Activated CD4-positive, alpha-beta T cell treated with anti-CD3 and anti-CD28 coated beads, Interleukin-2, Interleukin-6, amounts not matched to agents 100 ng/mL and 50 ng/mL, durations not matched to agents 16 hours and 8 hours (primary cell): ENCODE data around the gene ME3.

Experiments
- DNase-seq: peaks from one replicate; pipeline ENCODE4 v3.0.0-alpha.2; 2020

The ME3 gene

DNA sequence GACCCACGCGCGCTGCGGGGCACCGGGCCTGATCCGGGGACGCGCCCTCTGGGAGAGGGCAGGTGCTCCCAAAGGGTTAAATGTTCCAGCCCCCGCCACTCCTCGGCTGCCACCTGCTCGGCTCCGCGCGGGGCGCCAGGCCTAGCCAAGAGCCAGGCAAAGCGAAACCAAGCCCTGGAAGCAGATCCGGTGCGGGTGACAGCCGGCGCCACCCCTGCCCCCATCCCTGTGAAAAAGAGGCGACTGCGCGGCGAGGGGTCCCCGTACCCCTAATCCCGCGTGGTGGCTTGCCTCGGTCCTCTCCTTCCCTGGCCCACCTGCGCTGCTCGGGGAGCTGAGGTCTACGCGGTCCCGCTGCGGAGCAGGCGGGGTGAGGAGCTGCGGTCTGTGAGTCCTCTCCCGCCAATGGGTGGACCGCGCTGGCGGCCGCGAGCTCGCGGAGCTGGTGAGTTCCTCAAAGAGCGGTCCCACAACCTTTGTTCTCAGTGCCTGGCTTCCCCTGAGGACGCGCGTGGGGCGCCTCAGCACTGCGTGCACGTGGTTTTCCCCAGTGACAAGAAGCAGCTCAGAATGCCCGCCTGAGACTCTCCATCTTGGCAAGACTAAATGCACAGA, at the start of gene ME3:
ME3 (minus strand) TSS at position 610 of the 615 bp plus-strand sequence.
- peak; percentile 65 for DNase-seq

DNA sequence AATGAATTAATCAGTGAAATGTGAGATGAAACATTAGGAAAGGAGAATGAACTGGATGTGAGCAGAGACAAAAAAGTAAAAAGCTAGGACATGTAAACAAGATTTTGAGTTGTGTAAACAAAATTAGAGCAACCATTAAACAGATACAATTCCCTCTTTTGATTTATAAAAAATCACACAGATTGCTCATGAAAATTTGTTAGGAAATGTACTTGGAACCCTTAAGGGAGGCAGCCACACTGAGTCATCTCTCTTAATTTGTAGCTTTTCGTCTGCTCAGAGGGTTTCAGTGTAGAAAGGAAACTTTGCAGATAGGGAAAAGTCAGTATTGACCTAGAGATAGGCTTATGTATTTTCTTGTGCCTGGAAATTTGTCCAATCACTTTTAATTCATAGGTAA, 49.6 kb upstream of the ME3 start:
- no peak for DNase-seq

DNA sequence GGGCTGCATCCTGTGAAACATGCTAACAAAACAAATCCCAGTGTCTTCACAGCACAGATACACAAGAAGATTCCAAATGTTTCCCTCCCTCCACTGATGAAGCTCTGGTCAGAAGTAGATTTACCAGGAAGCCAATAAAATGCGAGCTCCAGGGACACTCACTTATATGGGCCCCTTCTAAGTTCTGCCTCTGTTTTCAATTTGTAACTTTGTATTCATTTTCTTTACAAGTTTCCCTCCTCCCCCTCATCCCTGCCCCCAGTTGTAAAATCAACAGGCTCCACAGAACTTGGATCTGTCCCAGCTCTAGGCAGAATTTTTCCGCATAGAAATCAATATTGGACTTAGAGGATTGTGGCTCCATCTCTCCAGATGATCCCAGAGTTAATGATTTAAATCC, 48.1 kb upstream of the ME3 start:
- DNase-seq = no peak

DNA sequence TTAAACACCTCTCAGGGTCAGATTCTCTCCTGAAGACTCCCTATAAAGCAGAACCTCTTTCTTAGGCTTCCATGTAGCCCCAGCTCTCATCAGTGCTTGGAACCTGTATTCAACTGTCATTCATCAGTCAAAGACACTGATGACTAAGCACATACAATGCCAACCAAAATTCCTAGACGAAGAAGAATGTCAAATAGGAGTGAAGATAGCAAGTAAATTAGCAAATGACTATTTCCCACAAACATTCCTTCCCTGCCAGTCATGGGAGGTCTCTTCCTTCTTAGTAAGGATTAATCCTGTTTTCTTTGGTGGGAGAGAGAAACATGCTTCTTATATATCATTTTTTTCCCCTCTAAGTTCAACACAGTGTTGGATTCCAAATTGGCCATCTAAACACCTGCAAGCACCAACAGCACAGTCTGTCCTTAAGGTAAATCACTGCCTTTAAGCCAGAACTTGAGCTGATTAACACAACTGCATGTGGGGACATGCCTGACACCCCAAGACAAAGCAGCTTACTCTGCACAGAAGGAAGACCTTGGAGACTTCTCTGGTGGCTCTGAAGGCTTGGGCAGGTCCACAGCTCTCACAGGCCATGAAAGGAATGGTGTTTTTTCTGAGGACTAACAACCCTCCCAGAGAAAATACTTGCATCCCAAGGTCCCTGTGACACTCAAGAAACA, 47.5 kb upstream of the ME3 start:
- DNase-seq = no peak

DNA sequence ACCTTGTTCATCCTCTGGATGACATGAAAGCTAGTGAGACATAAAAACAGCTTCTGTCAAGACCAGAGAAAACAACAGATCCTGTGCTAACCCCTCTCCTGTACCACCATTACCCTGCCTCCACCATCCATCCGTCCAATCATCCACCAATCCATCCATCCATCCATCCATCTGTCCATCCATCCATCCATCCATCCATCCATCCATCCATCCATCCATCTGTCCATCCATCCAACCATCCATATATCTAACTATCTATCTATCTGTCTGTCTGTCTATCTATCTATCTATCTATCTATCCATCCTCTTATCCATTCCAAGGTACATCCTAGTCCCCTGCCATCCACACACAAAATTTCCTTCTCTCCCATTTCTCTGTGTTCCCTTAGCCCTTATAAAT, 46.6 kb upstream of the ME3 start:
- DNase-seq = no peak

DNA sequence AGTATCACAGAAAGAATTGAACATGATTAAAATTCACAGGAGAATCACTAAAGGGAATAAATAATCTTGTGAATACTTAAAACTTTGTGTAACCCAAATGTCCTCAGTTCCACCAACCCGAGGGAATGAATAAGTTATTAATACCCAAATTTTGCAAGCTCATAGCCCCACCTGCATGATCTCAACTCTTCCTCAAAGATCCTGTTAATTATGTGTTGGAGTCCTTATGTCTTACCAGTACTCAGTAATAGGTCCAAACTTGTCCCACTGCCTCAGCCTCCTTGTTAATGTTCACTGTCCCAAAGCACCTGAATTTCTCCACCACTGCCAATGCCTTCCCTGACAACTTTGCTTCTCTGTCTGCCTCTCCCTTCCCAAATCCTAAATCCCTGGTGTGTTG, 46.1 kb upstream of the ME3 start:
- no peak for DNase-seq

DNA sequence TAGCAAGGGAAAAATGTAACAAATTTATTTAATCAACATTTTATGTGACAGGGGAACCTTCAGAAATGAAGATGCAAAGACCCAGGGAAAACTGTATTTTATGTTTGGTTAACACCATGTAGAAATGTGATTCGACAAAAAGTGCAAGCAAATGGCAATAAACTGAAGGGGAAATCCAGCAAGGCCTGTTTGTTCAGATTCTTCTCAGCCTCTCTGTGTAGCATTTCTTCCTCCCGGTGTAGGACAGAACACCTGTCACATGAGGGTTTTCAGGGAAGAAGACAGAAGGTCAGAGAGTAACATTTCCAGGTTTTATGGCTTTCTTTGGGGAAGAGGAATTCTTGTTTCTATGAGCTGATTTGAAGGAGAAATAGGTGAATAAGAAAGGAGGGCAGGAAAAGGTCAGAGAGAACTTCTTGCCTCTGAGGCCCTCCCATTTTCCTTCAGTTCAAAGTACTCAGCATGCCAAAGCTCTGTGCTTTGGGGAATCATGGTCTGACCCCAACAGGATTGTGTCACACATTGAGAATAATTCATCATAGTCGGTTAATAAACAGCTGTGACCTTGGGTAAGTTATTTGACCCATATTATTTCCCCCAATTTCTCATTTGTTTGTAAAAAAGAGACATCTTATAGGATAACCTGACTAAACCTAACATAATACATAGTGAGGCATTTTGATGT, 45.5 kb upstream of the ME3 start:
- DNase-seq = no peak

DNA sequence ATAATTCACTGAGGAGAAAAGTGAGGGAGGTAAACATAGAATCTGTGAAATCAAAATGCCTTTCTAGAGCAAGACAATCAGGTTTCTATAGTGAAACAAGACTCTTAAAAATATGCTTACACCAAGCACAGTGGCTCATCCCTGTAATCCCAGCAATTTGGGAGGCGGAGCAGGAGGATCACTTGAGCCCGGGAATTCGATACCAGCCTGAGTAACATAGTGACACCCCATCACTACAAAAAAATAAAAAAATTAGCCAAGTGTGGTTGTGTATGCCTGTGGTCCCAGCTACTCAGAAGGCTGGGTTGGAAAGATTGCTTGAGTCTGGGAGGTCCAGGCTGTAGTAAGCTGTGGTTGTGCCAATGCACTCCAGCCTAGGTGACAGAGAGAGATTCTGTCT, 43.2 kb upstream of the ME3 start:
- no peak for DNase-seq

DNA sequence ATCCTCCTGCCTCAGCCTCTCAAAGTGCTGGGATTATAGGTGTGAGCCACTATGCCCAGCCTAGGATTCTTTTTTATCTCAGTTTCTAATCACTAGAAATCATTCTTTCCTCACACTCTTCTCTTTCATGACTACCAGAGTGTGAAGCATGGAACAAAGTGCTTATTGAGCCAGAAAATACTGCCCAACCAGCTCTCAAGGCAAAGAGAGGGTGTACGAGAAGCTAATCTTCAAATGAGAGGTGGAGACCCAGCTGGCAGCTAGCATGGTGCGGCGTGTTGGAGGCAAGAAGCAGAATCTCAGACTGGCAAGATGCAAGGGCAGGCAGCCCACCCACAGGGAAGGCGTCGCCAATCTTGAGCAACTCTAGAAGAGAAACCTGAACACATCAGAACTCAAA, 41.1 kb upstream of the ME3 start:
- no peak for DNase-seq

DNA sequence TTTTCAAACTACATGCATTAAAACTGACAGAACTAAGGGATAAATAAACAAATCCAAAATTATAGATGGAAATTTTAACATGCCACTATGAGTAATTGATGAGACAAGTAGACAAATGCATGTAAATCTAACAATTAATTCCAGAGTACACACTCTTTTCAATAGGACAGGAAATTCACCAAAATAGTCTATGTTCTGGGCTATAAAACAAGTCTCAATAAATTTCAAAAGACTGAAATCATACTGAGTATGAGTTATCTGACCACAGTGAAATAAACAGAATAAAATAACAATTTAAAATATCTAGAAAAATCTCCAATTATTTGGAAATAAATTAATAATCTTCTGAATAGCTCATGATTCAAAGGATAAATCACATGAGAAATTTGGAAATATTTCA, 38.5 kb upstream of the ME3 start:
- DNase-seq = no peak

DNA sequence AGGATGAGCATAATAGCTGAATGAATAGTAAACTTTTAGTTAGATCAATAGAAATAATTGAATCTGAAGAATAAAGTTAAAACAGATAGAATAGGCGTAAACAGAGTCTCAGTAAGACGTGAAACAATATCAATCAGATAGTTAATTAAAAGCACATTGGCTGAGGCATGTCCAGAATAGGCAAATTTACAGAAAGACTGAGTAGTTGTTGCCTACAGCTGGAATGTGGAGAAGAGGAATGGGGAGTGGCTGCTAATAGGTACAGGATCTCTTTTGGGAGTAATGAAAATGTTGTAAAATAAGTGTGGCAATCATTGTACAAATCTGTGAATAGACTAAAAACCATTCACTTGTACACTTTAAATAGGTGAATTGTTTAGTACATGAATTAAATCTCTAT, 36.3 kb upstream of the ME3 start:
- DNase-seq = no peak

DNA sequence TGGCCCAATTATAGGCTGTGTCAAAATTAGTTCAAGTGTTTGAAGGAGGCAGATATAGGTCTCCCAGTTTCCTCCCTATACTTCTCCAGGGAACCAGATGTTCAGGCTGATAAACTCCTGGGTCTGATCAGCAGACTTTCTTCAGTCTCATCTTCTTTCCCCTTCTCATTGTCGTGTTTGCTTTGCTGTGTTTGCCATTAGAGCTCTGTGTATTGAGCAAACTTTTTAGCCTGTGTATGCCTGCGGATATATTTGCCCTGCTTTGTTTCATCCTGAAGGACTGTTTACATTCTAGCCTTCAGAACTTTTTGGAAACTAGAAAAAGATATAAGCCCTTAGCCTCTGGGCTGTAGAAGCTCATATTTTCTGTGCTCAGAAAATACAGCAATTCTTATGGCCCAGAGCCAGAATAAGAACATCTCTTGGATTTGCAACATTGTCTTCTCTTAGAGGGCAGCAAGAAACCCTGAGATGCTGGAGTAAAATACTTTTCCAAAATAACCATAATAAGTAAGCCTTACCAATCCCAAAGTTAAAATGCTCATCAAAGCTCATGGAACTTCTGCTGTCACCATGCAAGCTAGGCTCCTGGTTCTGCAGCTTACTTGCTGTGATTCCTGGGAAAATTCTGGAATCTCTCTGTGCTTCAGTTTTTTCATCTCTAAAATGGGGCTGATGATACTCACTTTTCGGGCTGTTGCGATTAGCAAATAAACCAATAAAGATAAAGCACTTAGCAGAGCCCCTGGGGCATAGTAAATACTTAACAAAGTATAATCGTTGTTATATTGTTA, 34.1 kb upstream of the ME3 start:
- no peak for DNase-seq

DNA sequence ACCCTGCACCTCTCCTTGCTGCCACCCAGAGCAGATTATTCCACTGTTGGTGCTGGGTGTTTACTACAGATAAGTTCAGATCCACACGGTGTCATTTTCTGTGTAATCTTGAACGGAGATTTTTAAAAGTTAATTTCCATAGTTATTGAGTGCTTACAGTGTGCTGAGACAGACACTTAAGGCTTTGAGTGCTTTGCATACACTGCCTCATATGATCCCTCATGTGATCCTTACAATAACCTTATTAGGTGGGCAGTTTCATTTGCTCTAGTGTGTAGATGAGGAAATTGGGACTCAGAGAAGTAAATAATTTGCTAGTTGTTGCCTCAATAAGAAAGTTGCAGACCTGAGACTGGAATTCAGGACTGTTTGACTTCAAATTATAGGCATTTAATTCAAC, 32.3 kb upstream of the ME3 start:
- DNase-seq = no peak

DNA sequence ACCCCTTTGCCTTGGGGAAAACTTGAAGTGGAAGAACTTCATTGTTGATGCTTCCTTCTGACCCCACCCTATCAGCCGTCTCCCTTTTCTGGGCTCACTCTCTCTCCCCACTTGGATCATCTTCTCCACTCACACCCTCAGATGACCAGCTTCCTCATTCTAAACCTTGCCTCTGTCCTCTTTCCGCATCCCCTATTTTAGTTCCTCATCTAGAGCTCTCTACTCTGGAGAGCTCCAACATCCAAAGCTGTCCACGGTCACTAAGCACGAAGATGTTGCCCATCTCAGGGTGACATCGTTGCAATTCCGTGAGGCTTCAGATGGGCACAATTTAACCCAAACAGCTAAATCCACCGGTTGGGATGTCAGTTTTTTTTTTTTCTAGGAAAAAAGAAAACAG, 31.6 kb upstream of the ME3 start:
- DNase-seq = no peak

DNA sequence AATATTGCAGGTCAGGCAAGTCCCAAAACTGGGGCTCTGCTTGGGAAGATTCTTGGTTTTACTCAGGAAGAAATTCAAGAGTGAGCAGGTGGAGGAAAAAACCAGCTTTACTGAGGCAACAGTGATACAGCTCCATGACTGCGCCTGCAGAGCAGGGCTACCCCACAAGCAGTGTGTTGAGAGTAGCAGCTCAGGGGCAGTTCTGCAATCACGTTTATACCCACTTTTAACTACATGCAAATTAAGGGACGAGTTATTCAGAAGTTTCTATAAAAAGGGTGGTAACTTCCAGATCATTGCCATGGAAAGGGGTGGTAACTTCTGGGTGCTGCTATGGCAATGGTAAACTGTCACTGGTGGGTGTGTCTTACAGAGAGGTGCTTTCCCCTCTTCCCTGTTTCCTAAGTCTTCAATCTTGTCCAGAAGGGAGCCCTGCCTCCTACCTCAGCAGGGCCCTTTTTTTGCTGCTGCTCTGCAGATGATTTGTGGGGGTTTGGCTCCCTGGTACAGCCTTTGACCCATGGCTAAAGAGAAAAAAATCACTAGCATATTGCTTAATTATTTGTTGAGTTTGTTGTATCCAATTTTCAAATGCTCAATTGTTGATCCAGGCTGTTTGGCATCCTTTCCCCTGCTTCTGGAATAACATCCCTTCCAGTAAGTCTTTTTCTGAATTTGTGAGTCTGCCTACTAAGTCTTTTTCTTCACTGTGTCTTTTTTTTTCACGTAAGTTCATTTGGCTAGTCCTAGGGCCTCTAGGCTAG, 30.0 kb upstream of the ME3 start:
- no peak for DNase-seq

DNA sequence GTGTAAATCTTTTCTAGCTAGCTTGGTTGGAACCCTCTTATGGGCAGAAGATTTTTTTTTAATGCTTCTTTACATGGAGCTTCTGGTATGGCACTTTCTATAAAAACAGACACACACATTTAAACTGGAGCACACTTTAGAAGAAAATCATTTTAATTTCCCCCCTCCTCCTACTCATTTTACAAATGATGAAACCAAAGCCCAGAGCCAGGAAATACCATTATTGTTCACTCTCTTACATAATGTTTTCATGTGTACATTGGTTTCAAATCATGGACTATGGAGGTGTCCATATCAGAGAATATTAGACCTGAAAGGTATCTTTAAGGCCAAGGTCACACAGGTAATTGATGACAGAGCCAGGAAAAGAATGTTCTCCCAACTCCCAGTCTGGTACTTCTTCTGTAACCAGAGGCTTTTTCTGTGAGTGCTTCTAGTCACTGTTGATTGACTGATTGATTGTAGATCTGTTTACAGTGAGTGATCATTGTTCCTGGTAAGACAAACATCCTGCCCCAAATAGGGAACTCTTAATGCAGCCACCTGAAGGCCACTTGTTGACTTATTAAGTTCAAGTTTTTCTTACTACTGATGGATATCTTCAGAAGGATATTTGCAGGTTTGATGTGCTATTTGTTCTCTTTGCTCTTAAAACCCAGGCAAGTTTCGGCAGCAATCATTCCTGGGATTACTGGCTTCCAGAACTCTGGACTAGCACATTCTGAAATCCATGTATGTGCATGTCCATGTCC, 26.8 kb upstream of the ME3 start:
- no peak for DNase-seq

DNA sequence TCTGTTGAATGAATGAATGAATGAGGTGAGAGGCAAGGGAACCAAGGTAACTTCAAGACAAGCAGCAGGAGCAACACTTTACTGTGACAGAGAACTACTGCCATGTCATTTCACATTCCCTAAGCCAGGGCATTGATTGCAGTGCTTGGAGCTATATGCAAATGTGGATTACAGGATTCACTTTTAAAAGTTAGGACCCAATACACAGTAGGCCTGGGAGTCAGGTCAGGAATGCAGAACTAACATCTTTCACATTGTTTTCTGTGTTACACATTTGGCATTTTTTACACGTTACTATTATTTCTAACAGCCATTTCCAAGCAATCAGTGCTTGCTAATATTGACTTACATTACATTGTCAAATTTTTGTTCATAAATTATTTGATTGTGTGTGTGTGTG, 26.2 kb upstream of the ME3 start:
- no peak for DNase-seq

DNA sequence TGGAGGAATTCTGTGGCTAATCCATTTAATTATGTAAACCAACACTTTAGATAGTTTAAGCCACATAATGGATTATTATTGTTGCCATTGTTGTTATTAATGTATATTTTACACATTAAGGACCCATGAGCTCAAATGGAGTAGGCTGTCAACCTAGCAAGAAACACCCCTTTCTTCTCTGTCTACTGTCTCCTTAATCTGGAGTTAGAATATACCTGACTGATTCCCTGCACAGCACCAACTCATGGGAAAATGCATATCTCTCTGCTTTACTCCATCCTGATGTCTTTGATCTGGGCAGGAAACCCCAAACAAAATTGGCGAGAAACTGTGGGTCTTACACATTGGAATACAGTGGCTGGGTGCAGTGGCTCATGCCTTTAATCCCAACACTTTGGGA, 24.0 kb upstream of the ME3 start:
- DNase-seq = no peak

DNA sequence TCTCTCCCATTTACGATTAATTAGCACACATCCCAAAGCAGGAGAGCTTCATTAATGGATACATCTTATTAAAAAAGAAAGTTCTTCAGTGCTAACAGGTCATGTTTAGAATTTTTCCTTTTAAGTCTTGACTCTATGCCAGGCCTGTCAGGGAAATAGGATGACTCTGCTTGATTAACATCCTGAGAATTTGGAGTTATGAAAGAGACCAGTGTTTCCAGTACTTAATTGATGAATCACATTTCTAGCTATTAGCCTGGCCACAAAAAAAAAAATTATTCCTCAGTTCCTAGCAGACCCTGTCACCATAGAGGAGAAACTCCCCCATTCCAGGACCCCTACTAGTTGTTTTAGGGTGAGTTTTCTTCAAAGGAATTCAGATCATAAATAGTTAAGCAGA, 23.6 kb upstream of the ME3 start:
- no peak for DNase-seq

DNA sequence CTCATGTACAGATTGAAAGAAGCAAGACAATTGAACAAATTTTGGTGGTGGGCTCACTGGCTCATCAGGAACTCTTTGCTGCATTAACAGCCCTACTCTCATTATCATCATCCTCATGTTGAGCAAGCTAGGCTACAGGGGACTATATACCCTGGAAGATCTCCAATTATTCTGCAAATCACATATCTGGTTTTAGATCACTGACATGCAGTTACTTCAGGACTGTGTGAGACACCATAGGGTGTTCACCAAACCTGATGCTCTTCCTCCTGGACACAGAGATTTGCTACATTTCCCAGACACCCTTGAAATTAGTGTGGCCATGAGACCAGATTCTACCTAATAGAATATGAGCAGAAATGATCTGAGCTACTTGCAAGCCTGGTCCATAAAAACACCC, 23.0 kb upstream of the ME3 start:
- no peak for DNase-seq

DNA sequence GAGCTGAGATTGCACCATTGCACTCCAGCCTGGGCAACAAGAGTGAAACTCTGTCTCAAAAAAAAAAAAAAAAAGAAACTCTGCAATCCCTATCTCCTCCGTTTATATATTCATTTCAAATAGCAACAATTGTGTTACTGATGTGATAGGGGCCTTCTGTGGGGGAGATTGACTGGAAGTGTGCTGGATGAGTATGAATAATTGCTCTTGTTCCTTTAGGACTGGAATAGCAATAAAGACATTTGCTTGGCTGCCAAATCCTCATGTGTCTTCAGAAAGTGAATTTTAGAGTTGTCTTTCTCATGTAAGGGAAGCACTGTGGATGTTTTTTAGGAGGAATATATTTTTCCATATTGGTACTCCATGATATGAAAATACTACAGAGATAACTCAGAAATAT, 21.1 kb upstream of the ME3 start:
- no peak for DNase-seq

DNA sequence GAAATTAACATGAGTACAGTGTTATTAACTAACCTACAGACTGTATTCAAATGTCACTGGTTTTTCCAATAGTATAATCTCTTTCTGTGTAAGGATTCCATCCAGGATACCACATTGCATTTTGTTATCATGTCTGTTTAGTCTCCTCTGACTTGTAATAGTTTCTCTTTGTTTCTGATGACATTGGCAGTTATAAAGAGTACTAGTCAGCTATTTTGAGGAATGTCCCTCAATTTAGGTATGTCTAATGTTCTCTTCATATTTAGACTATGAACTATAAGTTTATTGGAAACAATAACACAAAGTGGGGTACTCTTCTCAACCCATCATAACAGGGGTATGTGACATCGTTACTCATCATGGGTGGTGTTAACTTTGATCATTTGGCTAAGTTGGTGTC, 20.3 kb upstream of the ME3 start:
- no peak for DNase-seq
